ENCODE data around the gene FZD4.

- TF ChIP-seq, protein P1, sequence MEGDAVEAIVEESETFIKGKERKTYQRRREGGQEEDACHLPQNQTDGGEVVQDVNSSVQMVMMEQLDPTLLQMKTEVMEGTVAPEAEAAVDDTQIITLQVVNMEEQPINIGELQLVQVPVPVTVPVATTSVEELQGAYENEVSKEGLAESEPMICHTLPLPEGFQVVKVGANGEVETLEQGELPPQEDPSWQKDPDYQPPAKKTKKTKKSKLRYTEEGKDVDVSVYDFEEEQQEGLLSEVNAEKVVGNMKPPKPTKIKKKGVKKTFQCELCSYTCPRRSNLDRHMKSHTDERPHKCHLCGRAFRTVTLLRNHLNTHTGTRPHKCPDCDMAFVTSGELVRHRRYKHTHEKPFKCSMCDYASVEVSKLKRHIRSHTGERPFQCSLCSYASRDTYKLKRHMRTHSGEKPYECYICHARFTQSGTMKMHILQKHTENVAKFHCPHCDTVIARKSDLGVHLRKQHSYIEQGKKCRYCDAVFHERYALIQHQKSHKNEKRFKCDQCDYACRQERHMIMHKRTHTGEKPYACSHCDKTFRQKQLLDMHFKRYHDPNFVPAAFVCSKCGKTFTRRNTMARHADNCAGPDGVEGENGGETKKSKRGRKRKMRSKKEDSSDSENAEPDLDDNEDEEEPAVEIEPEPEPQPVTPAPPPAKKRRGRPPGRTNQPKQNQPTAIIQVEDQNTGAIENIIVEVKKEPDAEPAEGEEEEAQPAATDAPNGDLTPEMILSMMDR (IDR thresholded peaks at IDR 0.05), result no peak
- TF ChIP-seq POLR2A (IDR thresholded peaks at IDR 0.05), result no peak
Measured at GRCh38 chr11:86999388-86999787, 44.2 kb upstream of the FZD4 start.

All from ovary (tissue), 3 donors.